ENCODE results near the gene EIF2S1. TPM values are rescaled to one million over a fixed set of nuclear protein-coding genes. Genes with fewer than 3 reads are reported as not detected.

The EIF2S1 gene
- total RNA-seq, 6 donors from 2014 or later: 10.3 to 88.2 (median 66.4) TPM

DNA sequence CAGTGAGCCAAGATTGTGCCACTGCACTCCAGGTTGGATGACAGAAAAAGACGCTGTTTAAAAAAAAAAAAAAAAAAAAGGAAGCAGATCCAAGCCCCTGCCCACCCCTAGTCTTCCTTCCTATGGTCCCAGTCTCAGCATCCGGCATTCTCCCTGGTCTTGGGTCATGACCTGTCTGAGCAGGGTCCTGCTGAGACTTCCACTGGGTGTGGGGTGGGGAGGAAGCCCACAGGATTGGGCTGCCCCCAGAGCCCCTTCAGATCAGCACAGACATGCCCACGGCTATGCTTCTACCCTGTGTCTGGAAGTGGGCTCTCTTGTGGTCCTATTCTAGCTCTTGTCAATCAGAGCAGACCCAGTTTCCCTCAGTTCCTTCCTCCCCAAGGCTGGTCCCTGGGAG is 64.4 kb downstream of the EIF2S1 start:
- Histone ChIP-seq H3K27ac (no peak overlapping the region), H3K4me1 (peaks cover 0 to 12% (median 4%) of the 10 kb centered on the region in 4 donors), H3K9me3 (no peaks in the 10 kb centered on the region), H3K4me3 (no peak overlapping the region), H3K36me3 (no peaks in the 10 kb centered on the region), H3K27me3 (no peaks in the 10 kb centered on the region)
- 27 to 48% methylated on average over 3 of the region's 3 CpGs for WGBS, 2 donors
- ATAC-seq (ENCODE audit: low FRiP score in 2 of 2): no peak
- TF ChIP-seq, protein P1, sequence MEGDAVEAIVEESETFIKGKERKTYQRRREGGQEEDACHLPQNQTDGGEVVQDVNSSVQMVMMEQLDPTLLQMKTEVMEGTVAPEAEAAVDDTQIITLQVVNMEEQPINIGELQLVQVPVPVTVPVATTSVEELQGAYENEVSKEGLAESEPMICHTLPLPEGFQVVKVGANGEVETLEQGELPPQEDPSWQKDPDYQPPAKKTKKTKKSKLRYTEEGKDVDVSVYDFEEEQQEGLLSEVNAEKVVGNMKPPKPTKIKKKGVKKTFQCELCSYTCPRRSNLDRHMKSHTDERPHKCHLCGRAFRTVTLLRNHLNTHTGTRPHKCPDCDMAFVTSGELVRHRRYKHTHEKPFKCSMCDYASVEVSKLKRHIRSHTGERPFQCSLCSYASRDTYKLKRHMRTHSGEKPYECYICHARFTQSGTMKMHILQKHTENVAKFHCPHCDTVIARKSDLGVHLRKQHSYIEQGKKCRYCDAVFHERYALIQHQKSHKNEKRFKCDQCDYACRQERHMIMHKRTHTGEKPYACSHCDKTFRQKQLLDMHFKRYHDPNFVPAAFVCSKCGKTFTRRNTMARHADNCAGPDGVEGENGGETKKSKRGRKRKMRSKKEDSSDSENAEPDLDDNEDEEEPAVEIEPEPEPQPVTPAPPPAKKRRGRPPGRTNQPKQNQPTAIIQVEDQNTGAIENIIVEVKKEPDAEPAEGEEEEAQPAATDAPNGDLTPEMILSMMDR (IDR thresholded peaks at IDR 0.05): no peak
- no peak for TF ChIP-seq EP300 (IDR thresholded peaks at IDR 0.05)
- TF ChIP-seq POLR2AphosphoS5 (IDR thresholded peaks at IDR 0.05): no peak
- no peak for TF ChIP-seq POLR2A (IDR thresholded peaks at IDR 0.05)
- DNase-seq: no peak

- peaks cover 0 to 12% (median 4%) of the 10 kb centered on the region in 4 donors for H3K4me1 ChIP-seq
- ATAC-seq (ENCODE audit: low FRiP score in 2 of 2) (no peak), DNase-seq (no peak)
- H3K4me3 ChIP-seq: no peak overlapping the region
- no peaks in the 10 kb centered on the region for H3K9me3 ChIP-seq
- H3K27me3 ChIP-seq: no peaks in the 10 kb centered on the region
- no peaks in the 10 kb centered on the region for H3K36me3 ChIP-seq
- TF ChIP-seq EP300 (IDR thresholded peaks at IDR 0.05) (no peak), POLR2AphosphoS5 (IDR thresholded peaks at IDR 0.05) (no peak)
- TF ChIP-seq, protein P1 (IDR thresholded peaks at IDR 0.05): no peak
- 87 to 94% methylated on average over 3 to 4 of the region's 4 CpGs for WGBS, 2 donors
- H3K27ac ChIP-seq: no peak overlapping the region
Measured at GRCh38 chr14:67425608-67426007, 65.5 kb downstream of the EIF2S1 start.

DNA sequence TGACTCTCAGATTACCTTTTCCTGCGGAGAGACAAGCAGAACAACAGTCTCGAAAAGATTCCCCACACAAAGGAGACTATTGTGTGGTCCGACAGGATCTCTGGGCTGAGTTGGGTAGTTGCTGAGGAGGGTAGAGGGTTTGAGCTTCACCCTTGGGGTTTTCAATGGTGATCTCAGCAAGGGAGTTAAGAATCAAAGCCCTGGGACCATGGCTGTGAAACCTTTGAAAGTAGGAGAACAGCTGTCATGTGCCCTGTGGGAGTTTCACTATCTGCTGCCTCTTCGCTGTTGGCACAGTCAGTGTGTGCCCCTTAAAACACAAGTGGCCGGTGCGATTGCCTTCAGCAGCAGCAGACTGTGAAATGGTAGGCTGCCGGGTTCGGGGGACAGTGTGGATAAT is 66.0 kb downstream of the EIF2S1 start:
- H3K27me3 ChIP-seq: no peaks in the 10 kb centered on the region
- no peak overlapping the region for H3K27ac ChIP-seq
- no peaks in the 10 kb centered on the region for H3K36me3 ChIP-seq
- WGBS, 2 donors: 78 to 85% methylated on average over 8 of the region's 8 CpGs
- H3K4me3 ChIP-seq: no peak overlapping the region
- ATAC-seq (ENCODE audit: low FRiP score in 2 of 2) (no peak), DNase-seq (no peak)
- no peaks in the 10 kb centered on the region for H3K9me3 ChIP-seq
- no peak for TF ChIP-seq POLR2AphosphoS5 (IDR thresholded peaks at IDR 0.05)
- TF ChIP-seq, protein P1 (IDR thresholded peaks at IDR 0.05): no peak
- TF ChIP-seq POLR2A (IDR thresholded peaks at IDR 0.05): no peak
- no peak for TF ChIP-seq EP300 (IDR thresholded peaks at IDR 0.05)
- H3K4me1 ChIP-seq: peaks cover 0 to 12% (median 4%) of the 10 kb centered on the region in 4 donors

DNA sequence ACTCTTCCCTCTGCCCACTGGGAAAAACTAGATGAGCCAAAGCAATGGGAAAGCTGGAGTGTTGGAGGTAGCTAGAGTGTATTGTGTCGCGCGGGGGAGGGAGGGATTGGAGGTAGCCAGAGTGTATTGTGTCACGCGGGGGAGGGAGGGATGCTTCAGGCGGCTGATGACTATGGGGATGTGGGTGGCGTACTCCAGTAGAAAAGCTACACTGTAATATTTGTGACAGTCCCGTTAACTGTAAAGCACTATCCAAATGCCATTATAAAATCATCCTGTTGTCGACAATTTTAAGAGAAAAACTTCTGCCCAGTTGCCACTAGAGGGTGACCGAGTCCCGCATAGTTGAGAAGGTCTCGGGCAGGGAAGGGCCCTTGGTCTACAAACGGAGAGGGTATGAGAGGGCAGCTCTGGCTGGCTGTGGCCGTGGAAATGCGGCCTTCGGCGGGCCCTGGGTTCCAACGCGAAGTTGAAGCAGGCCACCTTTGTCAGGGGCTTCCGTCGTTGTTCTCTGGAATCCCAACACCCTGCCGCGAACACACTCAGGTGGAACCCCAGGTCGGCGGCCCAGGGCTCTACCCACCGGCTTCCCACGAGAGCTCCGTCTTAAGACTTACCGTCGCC is 67.0 kb downstream of the EIF2S1 start:
- H3K27ac ChIP-seq: no peak overlapping the region
- no peaks in the 10 kb centered on the region for H3K9me3 ChIP-seq
- H3K4me3 ChIP-seq: no peak overlapping the region
- 33 to 45% methylated on average over 26 to 30 of the region's 30 CpGs for WGBS, 2 donors
- no peaks in the 10 kb centered on the region for H3K27me3 ChIP-seq
- DNase-seq: peak; percentile 63 to 82
- peak; percentile 81 to 88 for ATAC-seq (ENCODE audit: low FRiP score in 2 of 2)
- H3K4me1 ChIP-seq: peaks cover 0 to 12% (median 4%) of the 10 kb centered on the region in 4 donors
- TF ChIP-seq, protein P1 (IDR thresholded peaks at IDR 0.05): peak; percentile 49 to 83 (median 74)
- no peak for TF ChIP-seq EP300 (IDR thresholded peaks at IDR 0.05)
- no peaks in the 10 kb centered on the region for H3K36me3 ChIP-seq

GRCh38 chr14:67428501-67429031 is 68.4 kb downstream of the EIF2S1 start:
- WGBS, 2 donors: 74 to 85% methylated on average over 6 to 7 of the region's 7 CpGs
- Histone ChIP-seq H3K36me3 (no peaks in the 10 kb centered on the region), H3K4me1 (peaks cover 0 to 12% (median 4%) of the 10 kb centered on the region in 4 donors), H3K9me3 (no peaks in the 10 kb centered on the region), H3K27me3 (no peaks in the 10 kb centered on the region), H3K27ac (no peak overlapping the region), H3K4me3 (no peak overlapping the region)
- no peak for ATAC-seq (ENCODE audit: low FRiP score in 2 of 2)
- DNase-seq: no peak
- TF ChIP-seq POLR2A (IDR thresholded peaks at IDR 0.05) (no peak), POLR2AphosphoS5 (IDR thresholded peaks at IDR 0.05) (no peak), EP300 (IDR thresholded peaks at IDR 0.05) (no peak)
- TF ChIP-seq, protein P1 (IDR thresholded peaks at IDR 0.05): no peak
